NCI-H1930 (cell line): Measurements from ENCODE around the gene PRKAG1.

Source experiments
- DNase-seq, 2 experiments: peaks; one replicate each; lab custom pipeline; 2025; lab: John Stamatoyannopoulos, UW

The PRKAG1 gene

DNA sequence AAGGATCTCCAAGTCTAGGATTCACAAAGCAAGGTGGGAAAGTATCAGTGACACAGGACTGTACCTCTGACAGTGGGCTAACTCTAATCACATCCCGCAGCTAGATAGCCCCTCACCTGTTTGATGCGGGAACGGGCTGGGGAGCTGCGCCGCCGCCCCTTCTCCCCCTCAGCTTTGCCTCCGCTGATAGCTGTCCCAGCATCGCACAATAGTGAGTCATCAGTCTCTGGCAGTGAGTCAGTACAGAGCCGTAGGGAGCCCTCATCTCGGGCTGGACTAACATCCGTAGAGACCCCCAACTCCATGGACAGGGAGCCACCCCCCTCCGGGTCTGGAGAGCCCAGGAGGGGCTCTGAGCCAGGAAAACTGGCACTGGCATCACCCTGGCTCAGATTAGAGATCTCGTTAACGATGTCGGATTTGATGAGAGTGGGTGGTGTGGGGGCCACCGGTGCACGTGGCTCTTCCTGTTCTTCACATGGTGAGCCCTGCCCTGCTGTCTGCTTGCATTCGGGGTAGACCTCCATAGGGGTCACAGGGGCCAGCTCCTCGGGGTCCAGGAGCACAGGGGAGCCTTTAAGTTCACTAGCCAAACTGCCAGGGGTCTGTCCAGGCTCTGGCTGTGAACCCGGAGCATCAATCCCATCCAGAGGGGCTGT, 31.1 kb upstream of the PRKAG1 start:
- DNase-seq: no peak

GRCh38 chr12:49048953-49049352, 30.4 kb upstream of the PRKAG1 start:
- no peak for DNase-seq

GRCh38 chr12:49046129-49046895, 27.7 kb upstream of the PRKAG1 start:
- DNase-seq: no peak

DNA sequence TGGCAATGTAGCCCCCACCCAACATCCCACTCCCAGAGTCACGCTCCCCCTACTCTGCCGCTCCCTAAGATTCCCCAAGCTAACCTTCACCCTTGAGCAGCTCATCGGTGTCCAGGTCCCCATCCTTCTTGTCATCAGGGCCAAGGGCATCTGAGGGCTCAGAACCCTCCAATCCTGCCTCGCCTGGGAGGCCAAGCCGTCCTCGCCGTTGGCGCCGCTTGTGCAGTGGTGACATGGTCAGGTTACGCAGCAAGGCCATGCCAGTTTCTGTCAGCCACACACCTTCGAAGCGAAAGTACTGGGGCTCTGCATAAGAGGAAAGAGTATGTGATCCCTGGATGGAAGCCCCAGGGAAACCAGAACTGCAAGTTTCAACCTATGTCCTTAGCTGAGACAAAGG, 26.1 kb upstream of the PRKAG1 start:
- no peak for DNase-seq

DNA sequence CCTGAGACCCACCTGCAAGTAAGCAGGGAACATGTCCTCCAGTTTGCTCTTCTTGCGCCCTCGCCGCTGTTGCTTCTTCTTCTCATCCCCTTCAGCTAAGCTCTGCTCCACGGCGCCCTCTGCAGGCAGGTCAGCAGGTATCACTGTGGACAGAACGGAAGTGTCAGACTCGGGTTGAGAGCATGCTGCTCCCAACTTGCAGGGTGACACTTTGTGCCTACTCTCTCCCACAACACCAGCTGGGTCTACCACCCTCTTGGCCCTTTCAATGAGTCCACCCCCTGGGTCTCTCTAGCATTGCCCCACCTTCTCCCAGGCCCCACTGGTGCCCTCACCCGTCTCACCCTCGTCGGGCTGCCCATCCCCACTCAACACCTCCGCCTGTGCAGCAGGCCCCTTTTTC, 25.3 kb upstream of the PRKAG1 start:
- DNase-seq: peak in 1 of 2 experiments; percentile 28

GRCh38 chr12:49043241-49043640, 24.7 kb upstream of the PRKAG1 start:
- DNase-seq: no peak

GRCh38 chr12:49041881-49042484, 23.4 kb upstream of the PRKAG1 start:
- DNase-seq: no peak

GRCh38 chr12:49041036-49041880, 22.7 kb upstream of the PRKAG1 start:
- DNase-seq: no peak

DNA sequence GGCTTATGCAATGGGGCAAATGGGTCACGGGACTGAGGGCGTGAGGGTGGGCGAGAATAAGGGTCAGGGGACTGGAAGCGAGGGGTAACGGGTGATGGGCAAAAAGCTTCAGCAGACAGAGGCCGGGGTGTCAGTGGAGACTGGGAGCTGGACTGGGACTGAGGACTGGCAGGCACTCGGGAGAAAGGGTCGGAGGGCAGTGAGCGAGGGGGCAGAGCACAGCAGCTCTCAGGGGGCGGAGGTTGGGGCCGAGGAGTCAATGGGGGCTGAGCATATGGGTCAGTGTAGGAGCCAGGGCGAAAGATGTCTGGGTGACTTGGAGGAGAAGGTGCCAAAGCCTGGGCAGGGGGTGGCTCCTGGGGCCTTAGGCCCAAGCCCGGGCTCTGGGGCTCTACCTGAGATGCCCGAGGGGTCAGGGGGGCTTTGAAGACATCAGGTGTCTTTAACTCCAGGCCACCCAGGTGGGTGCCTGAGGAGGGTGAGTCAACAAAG, 21.8 kb upstream of the PRKAG1 start:
- no peak for DNase-seq

- no peak for DNase-seq
These were observed 21.1 kb upstream of the PRKAG1 start for GRCh38 chr12:49039421-49040363.

- DNase-seq: no peak
These were observed 19.8 kb upstream of the PRKAG1 start for GRCh38 chr12:49038291-49038955.

DNA sequence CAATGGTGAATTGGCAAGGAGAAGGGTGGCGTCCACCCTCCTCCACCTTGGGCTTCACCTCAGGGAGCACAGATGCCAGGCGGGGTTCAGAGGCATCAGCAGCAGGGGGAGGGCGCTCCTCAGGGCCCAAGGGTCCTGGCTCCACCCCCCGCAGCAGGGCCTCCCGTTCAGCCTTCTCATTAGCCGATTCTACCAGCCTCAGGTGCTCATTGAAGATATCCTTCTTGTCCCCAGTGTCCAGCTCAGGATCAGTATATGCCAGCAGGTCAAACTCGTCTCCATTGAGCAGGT, 19.3 kb upstream of the PRKAG1 start:
- DNase-seq: no peak

DNA sequence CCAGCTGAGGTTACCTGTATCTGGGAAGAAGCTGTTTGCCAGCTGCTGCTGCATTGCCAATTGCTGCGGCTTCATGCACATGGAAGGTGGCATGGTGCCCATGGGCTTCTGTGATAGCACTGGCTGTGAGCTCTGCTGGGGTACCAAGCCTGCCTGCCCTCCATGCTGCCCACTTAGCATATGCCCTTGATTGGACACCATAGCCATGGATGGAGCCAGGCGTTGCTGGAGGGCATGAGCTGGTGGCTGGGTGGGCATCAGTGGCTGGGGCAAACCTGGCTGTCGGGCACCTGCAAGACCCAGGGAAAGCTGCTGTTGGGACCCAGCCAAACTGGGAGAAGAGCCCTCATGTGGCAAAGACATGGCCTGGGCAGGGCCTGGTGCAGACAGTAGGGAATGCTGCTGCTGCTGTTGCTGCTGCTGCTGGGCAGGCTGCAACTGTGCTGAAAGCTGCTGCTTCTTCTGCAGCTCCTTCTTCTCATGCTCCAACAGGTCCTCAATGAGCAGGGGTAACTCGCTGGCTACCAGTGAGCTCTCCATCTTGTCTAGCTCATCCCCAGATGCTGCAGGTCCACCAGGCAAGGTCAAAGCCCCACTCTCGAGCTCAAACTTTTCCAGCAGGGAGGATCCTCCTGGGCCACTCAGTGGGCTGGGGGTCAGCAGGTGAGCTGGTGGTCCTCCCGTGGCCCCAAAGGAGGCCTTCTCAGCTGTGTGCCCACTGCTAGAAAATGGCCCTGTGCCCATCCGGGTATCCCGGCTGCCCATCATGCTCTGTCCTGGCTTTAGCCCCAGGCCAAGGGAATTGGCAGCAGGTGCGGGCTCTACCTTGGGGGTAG, 18.8 kb upstream of the PRKAG1 start:
- DNase-seq: no peak

DNA sequence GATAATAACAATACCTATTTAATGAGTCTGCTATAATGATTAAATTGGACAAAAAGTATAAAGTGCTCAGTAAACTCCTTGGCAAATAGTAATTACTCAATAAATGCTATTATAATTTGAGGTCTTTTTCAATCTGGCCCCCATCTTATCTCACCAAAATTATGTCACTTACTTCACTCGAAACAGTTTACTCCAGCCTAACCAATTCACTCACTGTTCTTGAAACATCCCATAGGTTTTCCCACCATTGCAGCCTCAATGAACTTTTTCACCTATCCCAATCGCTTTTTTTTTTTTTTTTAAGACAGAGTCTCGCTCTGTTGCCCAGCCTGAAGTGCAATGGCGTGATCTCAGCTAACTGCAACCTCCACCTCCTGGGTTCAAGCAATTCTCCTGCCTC, 17.5 kb upstream of the PRKAG1 start:
- no peak for DNase-seq

DNA sequence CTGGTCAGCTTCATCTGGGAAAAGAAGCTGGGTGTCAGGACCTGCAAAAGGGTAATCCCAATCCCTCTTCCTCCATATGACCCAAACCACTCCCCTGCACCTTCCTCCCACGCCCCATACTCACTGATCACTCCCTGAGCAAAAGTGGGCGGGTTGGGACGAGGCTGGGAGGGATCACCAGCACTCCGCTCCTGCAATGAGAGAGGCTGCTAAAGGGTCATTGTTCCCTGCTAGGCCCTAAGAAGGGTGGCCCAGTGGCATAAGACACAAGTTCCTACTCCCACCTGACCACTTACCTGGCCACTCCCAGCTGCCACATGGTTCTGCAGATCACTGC, 15.7 kb upstream of the PRKAG1 start:
- no peak for DNase-seq

DNA sequence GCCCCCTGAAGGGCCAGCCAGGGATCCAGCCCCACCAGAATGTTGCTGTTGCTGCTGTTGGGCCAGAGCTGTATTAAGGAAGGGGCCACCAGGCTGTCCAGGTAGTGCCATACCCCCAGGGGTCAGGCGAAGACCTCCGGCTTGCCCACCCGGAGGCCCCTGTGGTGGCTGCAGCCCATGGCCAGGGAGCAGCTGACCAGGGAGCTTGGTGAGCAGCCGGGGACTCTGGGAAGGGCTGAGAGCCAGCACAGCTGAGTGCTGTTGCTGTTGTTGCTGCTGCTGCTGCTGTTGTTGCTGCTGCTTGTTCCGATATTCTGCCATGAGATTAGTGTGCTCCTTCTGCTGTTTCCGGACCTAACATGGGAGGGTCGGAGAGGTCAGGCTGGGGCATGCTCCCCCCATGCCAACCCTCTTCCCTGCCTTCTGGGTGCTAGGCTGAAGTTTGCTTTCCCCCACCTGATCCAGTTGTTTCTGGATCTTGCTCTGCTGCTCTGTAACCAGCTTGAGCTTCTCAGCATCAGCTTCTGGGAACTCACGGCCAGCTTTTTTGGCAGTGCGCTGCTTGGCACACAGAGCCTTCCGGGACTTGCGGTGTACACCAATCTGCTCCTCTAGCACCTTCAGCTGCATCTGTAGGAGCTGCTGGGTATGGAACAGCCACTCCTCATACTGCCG, 15.2 kb upstream of the PRKAG1 start:
- no peak for DNase-seq

GRCh38 chr12:49032679-49033447, 14.3 kb upstream of the PRKAG1 start:
- DNase-seq: no peak

DNA sequence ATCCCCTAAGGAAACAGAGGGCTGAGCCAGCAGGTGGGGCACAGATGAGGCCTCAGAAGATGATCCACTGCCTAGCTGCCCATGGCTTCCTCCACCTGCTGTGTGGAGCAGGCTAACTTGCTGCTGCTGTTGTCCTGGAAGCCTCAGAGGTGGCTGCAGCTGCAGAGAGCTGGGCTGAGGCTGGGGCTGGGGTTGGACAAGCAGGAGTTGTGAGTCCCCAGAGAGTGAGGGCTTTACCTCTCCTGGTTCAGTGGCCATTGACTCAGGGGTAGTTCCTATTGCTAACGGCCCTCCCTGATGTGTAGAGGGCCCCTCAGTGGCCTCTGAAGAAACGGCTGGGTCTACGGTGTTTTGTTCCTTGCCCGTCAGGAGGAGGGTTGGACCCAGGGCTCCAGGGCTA, 13.7 kb upstream of the PRKAG1 start:
- DNase-seq: no peak
